Trophoblast cell (in vitro differentiated cells and primary cell): Measurements from ENCODE around the gene THOC5.
"Not testable (repeated sequence)": the region's sequence is repeated elsewhere in the genome, so short reads cannot be mapped to it uniquely, and the experiment has no call there.

Source experiments
- DNase-seq, 2 donors: peaks; one replicate each; pipeline ENCODE4 v3.0.0-alpha.2; 2016
- H2AFZ ChIP-seq: 2 replicates; pipeline ENCODE4 v1.6.1; 2013; ENCODE audit warnings: low read length, moderate library complexity, mild to moderate bottlenecking; ENCODE audit not compliant: insufficient read depth, poor library complexity
- H2AK5ac ChIP-seq: 2 replicates; pipeline ENCODE4 v1.6.1; 2013; ENCODE audit warnings: mild to moderate bottlenecking, low read length
- H2BK120ac ChIP-seq: 2 replicates; pipeline ENCODE4 v1.6.1; 2013; ENCODE audit warnings: low read length, mild to moderate bottlenecking, moderate library complexity; ENCODE audit not compliant: insufficient read depth, poor library complexity
- H2BK12ac ChIP-seq: 2 replicates; pipeline ENCODE4 v1.6.1; 2013; ENCODE audit warnings: mild to moderate bottlenecking, low read length, moderate library complexity
- H2BK5ac ChIP-seq: 2 replicates; pipeline ENCODE4 v1.6.1; 2013; ENCODE audit warnings: low read length, low read depth, moderate library complexity, mild to moderate bottlenecking; ENCODE audit not compliant: poor library complexity
- H3K14ac ChIP-seq: 2 replicates; pipeline ENCODE4 v1.6.1; 2013; ENCODE audit warnings: mild to moderate bottlenecking, low read length
- H3K18ac ChIP-seq: 2 replicates; pipeline ENCODE4 v1.6.1; 2013; ENCODE audit warnings: mild to moderate bottlenecking, low read length
- H3K23ac ChIP-seq: 2 replicates; pipeline ENCODE4 v1.6.1; 2013; ENCODE audit warnings: low read length
- H3K27ac ChIP-seq: 2 replicates; pipeline ENCODE4 v1.5.1; 2013; ENCODE audit warnings: low read depth, mild to moderate bottlenecking, inconsistent platforms, low read length, moderate library complexity
- H3K27me3 ChIP-seq: 2 replicates; pipeline ENCODE4 v1.6.1; 2013; ENCODE audit warnings: inconsistent platforms, mild to moderate bottlenecking, low read length, moderate library complexity; ENCODE audit not compliant: insufficient read depth
- H3K36me3 ChIP-seq, 2 experiments: 1 replicate in 1 of 2; 2 replicates in 1 of 2; pipeline ENCODE4 v1.6.1; 2013; ENCODE audit warnings: low read length in 2 of 2, mild to moderate bottlenecking in 2 of 2, moderate library complexity in 1 of 2; ENCODE audit not compliant: insufficient read depth in 2 of 2, control insufficient read depth in 1 of 2
- H3K4ac ChIP-seq: 2 replicates; pipeline ENCODE4 v1.6.1; 2013; ENCODE audit warnings: low read depth, mild to moderate bottlenecking, low read length, moderate library complexity
- H3K4me1 ChIP-seq, 2 experiments: 1 replicate in 1 of 2; 2 replicates in 1 of 2; pipeline ENCODE4 v1.6.1; 2013; ENCODE audit warnings: low read length in 2 of 2, mild to moderate bottlenecking in 2 of 2, moderate library complexity in 1 of 2; ENCODE audit not compliant: insufficient read depth in 2 of 2, control insufficient read depth in 1 of 2
- H3K4me2 ChIP-seq: 2 replicates; pipeline ENCODE4 v1.6.1; 2013; ENCODE audit warnings: inconsistent platforms, mild to moderate bottlenecking, low read length, moderate library complexity
- H3K4me3 ChIP-seq: 2 replicates; pipeline ENCODE4 v1.5.1; 2013; ENCODE audit warnings: mild to moderate bottlenecking, low read depth, low read length, inconsistent platforms
- H3K79me1 ChIP-seq: one replicate; pipeline ENCODE4 v1.6.1; 2013; ENCODE audit warnings: low read length
- H3K79me2 ChIP-seq: 2 replicates; pipeline ENCODE4 v1.6.1; 2013; ENCODE audit warnings: low read length, mild to moderate bottlenecking; ENCODE audit not compliant: control insufficient read depth, insufficient read depth, poor library complexity
- H3K9ac ChIP-seq: 2 replicates; pipeline ENCODE4 v1.6.1; 2013; ENCODE audit warnings: mild to moderate bottlenecking, low read length
- H3K9me3 ChIP-seq: 2 replicates; pipeline ENCODE4 v1.6.1; 2013; ENCODE audit warnings: low read depth, mild to moderate bottlenecking, control low read depth, inconsistent platforms, low read length; ENCODE audit not compliant: insufficient read depth
- H4K12ac ChIP-seq: 2 replicates; pipeline ENCODE4 v1.6.1; 2013; ENCODE audit warnings: low read depth, mild to moderate bottlenecking, low read length, moderate library complexity
- H4K8ac ChIP-seq: 2 replicates; pipeline ENCODE4 v1.6.1; 2013; ENCODE audit warnings: low read depth, mild to moderate bottlenecking, low read length, moderate library complexity
- H4K91ac ChIP-seq: one replicate; pipeline ENCODE4 v1.6.1; 2013; ENCODE audit warnings: low read depth, mild to moderate bottlenecking, low read length, moderate library complexity
- WGBS: extraction: QIAGEN DNeasy Blood & Tissue Kit; methylation state at CpG from one replicate; pipeline ENCODE4 v1.1.7; 2013; ENCODE audit warnings: missing lambda C conversion rate; ENCODE audit not compliant: insufficient read length, insufficient coverage; ENCODE audit errors: extremely low coverage; 5-methylcytosine and 5-hydroxymethylcytosine counted together

Gene THOC5

DNA sequence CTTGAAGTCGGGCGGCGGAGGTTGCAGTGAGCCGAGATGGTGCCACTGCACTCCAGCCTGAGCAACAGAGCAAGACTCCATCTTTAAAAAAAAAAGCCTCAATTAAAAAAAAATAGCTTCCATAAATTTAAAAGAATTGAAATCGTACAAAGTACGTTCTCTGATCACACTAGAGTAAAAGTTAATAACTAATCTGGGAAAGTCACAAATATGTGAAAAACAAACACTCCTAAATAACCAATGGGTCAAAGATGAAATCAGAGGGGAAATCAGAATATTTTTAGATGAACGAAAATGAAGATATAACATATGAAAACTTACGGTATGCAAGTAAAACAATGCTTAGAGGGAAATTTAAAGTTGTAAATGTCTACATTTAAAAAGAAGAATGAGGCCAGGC, 53.7 kb downstream of the THOC5 start:
- WGBS, result no CpG with 5 or more reads among the region's 8 CpGs
- no peak overlapping the region for H2BK12ac ChIP-seq
- no peak overlapping the region for H3K4me2 ChIP-seq
- no peak overlapping the region for H2BK5ac ChIP-seq
- no peak overlapping the region for H3K14ac ChIP-seq
- H3K9ac ChIP-seq, result no peak overlapping the region
- no peak overlapping the region for H3K23ac ChIP-seq
- no peak for DNase-seq
- H3K18ac ChIP-seq, result no peak overlapping the region
- H3K4me3 ChIP-seq, result no peak overlapping the region
- no peak overlapping the region for H2AFZ ChIP-seq
- H4K8ac ChIP-seq, result no peak overlapping the region
- H3K36me3 ChIP-seq, result peaks cover 2 to 3% of the 10 kb centered on the region in 2 experiments
- no peaks in the 10 kb centered on the region for H3K79me1 ChIP-seq
- H2AK5ac ChIP-seq, result no peak overlapping the region
- H4K12ac ChIP-seq, result no peak overlapping the region
- no peaks in the 10 kb centered on the region for H3K27me3 ChIP-seq
- no peaks in the 10 kb centered on the region for H3K9me3 ChIP-seq
- no peak overlapping the region for H4K91ac ChIP-seq
- H3K79me2 ChIP-seq, result no peaks in the 10 kb centered on the region
- H2BK120ac ChIP-seq, result no peak overlapping the region
- no peak overlapping the region for H3K4ac ChIP-seq
- no peaks in the 10 kb centered on the region for H3K4me1 ChIP-seq
- no peak overlapping the region for H3K27ac ChIP-seq

GRCh38 chr22:29493636-29494035, 59.9 kb downstream of the THOC5 start:
- no CpG with 5 or more reads among the region's 1 CpG for WGBS
- Histone ChIP-seq H3K4me1 (no peaks in the 10 kb centered on the region), H2AFZ (no peak overlapping the region), H4K91ac (no peak overlapping the region), H3K14ac (no peak overlapping the region), H4K8ac (no peak overlapping the region), H3K23ac (no peak overlapping the region), H4K12ac (no peak overlapping the region), H3K36me3 (no peaks in the 10 kb centered on the region), H3K79me2 (no peaks in the 10 kb centered on the region), H3K79me1 (no peaks in the 10 kb centered on the region), H3K4me2 (no peak overlapping the region), H3K9ac (no peak overlapping the region), H2BK5ac (no peak overlapping the region), H2AK5ac (no peak overlapping the region), H3K4me3 (no peak overlapping the region), H3K18ac (no peak overlapping the region), H2BK120ac (no peak overlapping the region), H2BK12ac (no peak overlapping the region), H3K27ac (no peak overlapping the region), H3K4ac (no peak overlapping the region), H3K9me3 (no peaks in the 10 kb centered on the region), H3K27me3 (no peaks in the 10 kb centered on the region)
- DNase-seq, result no peak

GRCh38 chr22:29491012-29491411, 62.5 kb downstream of the THOC5 start:
- WGBS, result no CpG with 5 or more reads among the region's 6 CpGs
- H3K14ac ChIP-seq, result no peak overlapping the region
- no peak overlapping the region for H3K18ac ChIP-seq
- H3K23ac ChIP-seq, result no peak overlapping the region
- no peak overlapping the region for H2BK12ac ChIP-seq
- H3K27ac ChIP-seq, result no peak overlapping the region
- no peaks in the 10 kb centered on the region for H3K36me3 ChIP-seq
- no peak overlapping the region for H4K8ac ChIP-seq
- DNase-seq, result no peak
- H3K4ac ChIP-seq, result no peak overlapping the region
- no peak overlapping the region for H2BK5ac ChIP-seq
- no peaks in the 10 kb centered on the region for H3K4me1 ChIP-seq
- H2AFZ ChIP-seq, result no peak overlapping the region
- H3K27me3 ChIP-seq, result no peaks in the 10 kb centered on the region
- no peak overlapping the region for H3K9ac ChIP-seq
- H4K12ac ChIP-seq, result no peak overlapping the region
- no peak overlapping the region for H3K4me3 ChIP-seq
- no peak overlapping the region for H3K4me2 ChIP-seq
- no peaks in the 10 kb centered on the region for H3K79me1 ChIP-seq
- H4K91ac ChIP-seq, result no peak overlapping the region
- H3K9me3 ChIP-seq, result no peaks in the 10 kb centered on the region
- no peak overlapping the region for H2AK5ac ChIP-seq
- H3K79me2 ChIP-seq, result no peaks in the 10 kb centered on the region
- no peak overlapping the region for H2BK120ac ChIP-seq

DNA sequence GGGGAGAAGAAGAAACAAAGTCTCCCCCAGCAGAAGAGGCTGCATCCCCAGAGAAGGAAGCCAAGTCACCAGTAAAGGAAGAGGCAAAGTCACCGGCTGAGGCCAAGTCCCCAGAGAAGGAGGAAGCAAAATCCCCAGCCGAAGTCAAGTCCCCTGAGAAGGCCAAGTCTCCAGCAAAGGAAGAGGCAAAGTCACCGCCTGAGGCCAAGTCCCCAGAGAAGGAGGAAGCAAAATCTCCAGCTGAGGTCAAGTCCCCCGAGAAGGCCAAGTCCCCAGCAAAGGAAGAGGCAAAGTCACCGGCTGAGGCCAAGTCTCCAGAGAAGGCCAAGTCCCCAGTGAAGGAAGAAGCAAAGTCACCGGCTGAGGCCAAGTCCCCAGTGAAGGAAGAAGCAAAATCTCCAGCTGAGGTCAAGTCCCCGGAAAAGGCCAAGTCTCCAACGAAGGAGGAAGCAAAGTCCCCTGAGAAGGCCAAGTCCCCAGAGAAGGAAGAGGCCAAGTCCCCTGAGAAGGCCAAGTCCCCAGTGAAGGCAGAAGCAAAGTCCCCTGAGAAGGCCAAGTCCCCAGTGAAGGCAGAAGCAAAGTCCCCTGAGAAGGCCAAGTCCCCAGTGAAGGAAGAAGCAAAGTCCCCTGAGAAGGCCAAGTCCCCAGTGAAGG, 64.3 kb downstream of the THOC5 start:
- not testable (repeated sequence) for H3K79me1 ChIP-seq, H3K27ac ChIP-seq, H3K4me3 ChIP-seq, DNase-seq, H3K9ac ChIP-seq, H3K79me2 ChIP-seq, H2BK12ac ChIP-seq, H3K4me2 ChIP-seq, H2BK5ac ChIP-seq, H4K8ac ChIP-seq, H3K27me3 ChIP-seq, H3K18ac ChIP-seq, H3K36me3 ChIP-seq, H2AFZ ChIP-seq, H2BK120ac ChIP-seq, H3K9me3 ChIP-seq, H3K14ac ChIP-seq, H4K12ac ChIP-seq, H3K4me1 ChIP-seq, H3K4ac ChIP-seq, H4K91ac ChIP-seq, H2AK5ac ChIP-seq, H3K23ac ChIP-seq
- no CpG with 5 or more reads among the region's 8 CpGs for WGBS
